PC-3 (cell line): ENCODE measurements around the gene GABBR2. TPM values are rescaled to one million over a fixed set of nuclear protein-coding genes. Genes with fewer than 3 reads are reported as not detected.
A peak's percentile ranks its signal among the peaks of the same experiment; 100 is the strongest.
"Not testable (repeated sequence)": the region's sequence is repeated elsewhere in the genome, so short reads cannot be mapped to it uniquely, and the experiment has no call there.

Source experiments
- ATAC-seq: fragments of 200-7000 bp; cut with Tn5 transposase; 2 replicates; pipeline ENCODE4 v1.9.1; 2020; ENCODE audit warnings: mild to moderate bottlenecking, moderate library complexity
- BruUV-seq: library from RNA; stranded (reverse); fragments of 400-500 nt; replicated peaks from 2 replicates; lab custom pipeline; 2021; lab: Mats Ljungman, UMichigan
- CTCF ChIA-PET: fragments of 300-600 bp; sonication (Branson Sonifier 250); formaldehyde crosslinking; loops from one replicate; lab custom pipeline; 2022; ENCODE audit warnings: antibody characterized with exemption; lab: Charles Lee
- POLR2A ChIA-PET: fragments of 300-600 bp; sonication (Branson Sonifier 250); formaldehyde crosslinking; loops from one replicate; lab custom pipeline; 2022; ENCODE audit warnings: antibody characterized with exemption; ENCODE audit not compliant: unreplicated experiment; lab: Charles Lee
- DNase-seq: peaks from one replicate; pipeline ENCODE4 v3.0.0-alpha.2; 2015
- H2AFZ ChIP-seq: fragments of 300-600 bp; sonication (generic); 2 replicates; pipeline ENCODE4 v1.6.0; 2016; ENCODE audit warnings: antibody characterized with exemption, low read length
- H3F3A ChIP-seq: fragments of 300-600 bp; sonication (generic); one replicate; pipeline ENCODE4 v1.6.0; 2017; ENCODE audit warnings: antibody characterized with exemption, low read length, control low read depth, mild to moderate bottlenecking; ENCODE audit not compliant: unreplicated experiment
- H3K27ac ChIP-seq: fragments of 300-600 bp; sonication (generic); 2 replicates; pipeline ENCODE4 v1.5.1; 2016; ENCODE audit warnings: mild to moderate bottlenecking, low read length
- H3K27me3 ChIP-seq: fragments of 300-600 bp; sonication (generic); 2 replicates; pipeline ENCODE4 v1.6.1; 2016; ENCODE audit warnings: low read length, mixed read lengths
- H3K36me3 ChIP-seq: fragments of 300-600 bp; sonication (generic); 2 replicates; pipeline ENCODE4 v1.6.1; 2016; ENCODE audit warnings: low read depth, mixed run types, low read length, mixed read lengths
- H3K4me1 ChIP-seq: fragments of 300-600 bp; sonication (generic); 2 replicates; pipeline ENCODE4 v1.5.1; 2016; ENCODE audit warnings: low read length; ENCODE audit not compliant: insufficient read depth
- H3K4me2 ChIP-seq: fragments of 300-600 bp; sonication (generic); 2 replicates; pipeline ENCODE4 v1.6.0; 2016; ENCODE audit warnings: low read length
- H3K4me3 ChIP-seq: fragments of 300-600 bp; sonication (generic); 2 replicates; pipeline ENCODE4 v1.5.1; 2016; ENCODE audit warnings: mild to moderate bottlenecking, low read length, mixed read lengths
- H3K79me2 ChIP-seq: fragments of 300-600 bp; sonication (generic); 2 replicates; pipeline ENCODE4 v1.6.1; 2017; ENCODE audit warnings: low read length, mixed read lengths
- H3K9ac ChIP-seq: fragments of 300-600 bp; sonication (generic); 2 replicates; pipeline ENCODE4 v1.6.0; 2016; ENCODE audit warnings: mild to moderate bottlenecking, low read length
- H3K9me2 ChIP-seq: fragments of 300-600 bp; sonication (generic); replicated peaks from 2 replicates; pipeline ENCODE4 v1.6.1; 2016; ENCODE audit warnings: mixed run types, low read length, mixed read lengths
- H3K9me3 ChIP-seq: fragments of 300-600 bp; sonication (generic); 2 replicates; pipeline ENCODE4 v1.6.1; 2016; ENCODE audit warnings: low read length, mixed read lengths
- H4K20me1 ChIP-seq: fragments of 300-600 bp; sonication (generic); 2 replicates; pipeline ENCODE4 v1.6.1; 2016; ENCODE audit warnings: low read length, mixed read lengths
- EZH2 ChIP-seq: fragments of 300-600 bp; sonication (generic); IDR thresholded peaks from one replicate; pipeline ENCODE4 v1.6.1; 2017; ENCODE audit warnings: antibody characterized with exemption, mild to moderate bottlenecking, low read length; ENCODE audit not compliant: unreplicated experiment
- EZH2phosphoT487 ChIP-seq: fragments of 300-600 bp; sonication (generic); IDR thresholded peaks from 2 replicates; pipeline ENCODE4 v1.6.1; 2018; ENCODE audit warnings: mild to moderate bottlenecking, antibody characterized with exemption, low read length, borderline replicate concordance
- intact Hi-C: fragments of 100-400 bp; cut with micrococcal nuclease; formaldehyde crosslinking; loops from 2 replicates; pipeline ENCODE4 v1.9.0; 2023
- total RNA-seq: library from RNA; depleted of rRNA; stranded (reverse); fragments of >200 nt; gene quantifications from 2 replicates; pipeline ENCODE4 v1.2.3, GENCODE V29; 2014
- TF ChIP-seq, protein P1 (sequence below): fragments of 300-600 bp; sonication (generic); conservative IDR thresholded peaks from 2 replicates; pipeline ENCODE4 v1.5.1; 2017; ENCODE audit warnings: antibody characterized with exemption, low read depth, mild to moderate bottlenecking, low read length

Gene GABBR2
- total RNA-seq, 1 experiment from 2014 or later: 0.44 TPM

DNA sequence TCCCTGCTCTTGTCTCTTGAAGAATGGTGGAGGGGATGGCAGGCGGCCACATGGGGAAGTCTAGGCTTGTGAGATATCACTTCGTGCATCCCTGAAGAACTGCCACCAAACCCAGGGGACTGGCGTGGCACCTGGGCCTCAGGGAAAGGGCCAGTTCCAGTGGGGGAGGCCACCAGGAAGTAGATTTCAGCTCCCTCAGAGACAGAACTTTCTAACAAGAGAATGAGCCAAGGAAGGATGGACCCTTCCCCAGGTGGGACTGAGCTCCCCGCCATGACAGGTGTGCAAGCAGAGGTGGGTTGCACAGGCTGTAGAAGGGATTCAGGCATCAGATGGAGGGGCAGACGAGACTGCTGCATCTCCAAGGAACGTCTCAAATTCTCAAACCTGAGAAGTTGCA, 193.9 kb downstream of the GABBR2 start:
- intact Hi-C loops: no loop called here
- ChIA-PET CTCF (no interaction called here), POLR2A (no interaction called here)
- TF ChIP-seq, protein P1, sequence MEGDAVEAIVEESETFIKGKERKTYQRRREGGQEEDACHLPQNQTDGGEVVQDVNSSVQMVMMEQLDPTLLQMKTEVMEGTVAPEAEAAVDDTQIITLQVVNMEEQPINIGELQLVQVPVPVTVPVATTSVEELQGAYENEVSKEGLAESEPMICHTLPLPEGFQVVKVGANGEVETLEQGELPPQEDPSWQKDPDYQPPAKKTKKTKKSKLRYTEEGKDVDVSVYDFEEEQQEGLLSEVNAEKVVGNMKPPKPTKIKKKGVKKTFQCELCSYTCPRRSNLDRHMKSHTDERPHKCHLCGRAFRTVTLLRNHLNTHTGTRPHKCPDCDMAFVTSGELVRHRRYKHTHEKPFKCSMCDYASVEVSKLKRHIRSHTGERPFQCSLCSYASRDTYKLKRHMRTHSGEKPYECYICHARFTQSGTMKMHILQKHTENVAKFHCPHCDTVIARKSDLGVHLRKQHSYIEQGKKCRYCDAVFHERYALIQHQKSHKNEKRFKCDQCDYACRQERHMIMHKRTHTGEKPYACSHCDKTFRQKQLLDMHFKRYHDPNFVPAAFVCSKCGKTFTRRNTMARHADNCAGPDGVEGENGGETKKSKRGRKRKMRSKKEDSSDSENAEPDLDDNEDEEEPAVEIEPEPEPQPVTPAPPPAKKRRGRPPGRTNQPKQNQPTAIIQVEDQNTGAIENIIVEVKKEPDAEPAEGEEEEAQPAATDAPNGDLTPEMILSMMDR: no peak
- no peak for TF ChIP-seq EZH2
- TF ChIP-seq EZH2phosphoT487: no peak
- Histone ChIP-seq H3K27ac (no peak overlapping the region), H3K9ac (no peak overlapping the region), H4K20me1 (no peaks in the 10 kb centered on the region), H3K9me2 (no peaks in the 10 kb centered on the region), H3K4me1 (no peaks in the 10 kb centered on the region), H3K36me3 (no peaks in the 10 kb centered on the region), H3K79me2 (no peaks in the 10 kb centered on the region), H3K27me3 (no peaks in the 10 kb centered on the region), H3K9me3 (no peaks in the 10 kb centered on the region), H2AFZ (no peak overlapping the region), H3K4me2 (no peak overlapping the region), H3K4me3 (no peak overlapping the region), H3F3A (no peaks in the 10 kb centered on the region)
- ATAC-seq: no peak
- no TSS peak for BruUV-seq
- DNase-seq: no peak

DNA sequence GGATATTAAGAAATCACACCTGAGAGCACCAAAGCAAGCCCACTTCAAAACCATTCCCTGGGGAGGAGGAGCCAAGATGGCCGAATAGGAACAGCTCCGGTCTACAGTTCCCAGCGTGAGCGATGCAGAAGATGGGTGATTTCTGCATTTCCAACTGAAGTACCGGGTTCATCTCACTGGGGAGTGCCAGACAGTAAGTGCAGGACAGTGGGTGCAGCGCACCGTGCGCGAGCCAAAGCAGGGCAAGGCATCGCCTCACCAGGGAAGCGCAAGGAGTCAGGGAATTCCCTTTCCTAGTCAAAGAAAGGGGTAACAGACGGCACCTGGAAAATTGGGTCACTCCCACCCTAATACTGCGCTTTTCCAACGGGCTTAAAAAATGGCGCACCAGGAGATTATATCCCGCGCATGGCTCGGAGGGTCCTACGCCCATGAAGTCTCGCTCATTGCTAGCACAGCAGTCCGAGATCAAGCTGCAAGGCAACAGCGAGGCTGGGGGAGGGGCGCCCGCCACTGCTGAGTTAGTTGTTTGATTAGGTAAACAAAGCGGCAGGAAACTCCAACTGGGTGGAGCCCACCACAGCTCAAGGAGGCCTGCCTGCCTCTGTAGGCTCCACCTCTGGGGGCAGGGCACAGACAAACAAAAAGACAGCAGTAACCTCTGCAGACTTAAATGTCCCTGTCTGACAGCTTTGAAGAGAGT, 200.4 kb downstream of the GABBR2 start:
- H2AFZ ChIP-seq, intact Hi-C loops, H3K36me3 ChIP-seq, POLR2A ChIA-PET, H3K27me3 ChIP-seq, BruUV-seq, H4K20me1 ChIP-seq, H3K4me3 ChIP-seq, H3K27ac ChIP-seq, H3K4me1 ChIP-seq, H3F3A ChIP-seq, ATAC-seq, H3K9me2 ChIP-seq, CTCF ChIA-PET, H3K79me2 ChIP-seq, H3K9me3 ChIP-seq, H3K9ac ChIP-seq, H3K4me2 ChIP-seq: not testable (repeated sequence)
- DNase-seq: peak; percentile 38

DNA sequence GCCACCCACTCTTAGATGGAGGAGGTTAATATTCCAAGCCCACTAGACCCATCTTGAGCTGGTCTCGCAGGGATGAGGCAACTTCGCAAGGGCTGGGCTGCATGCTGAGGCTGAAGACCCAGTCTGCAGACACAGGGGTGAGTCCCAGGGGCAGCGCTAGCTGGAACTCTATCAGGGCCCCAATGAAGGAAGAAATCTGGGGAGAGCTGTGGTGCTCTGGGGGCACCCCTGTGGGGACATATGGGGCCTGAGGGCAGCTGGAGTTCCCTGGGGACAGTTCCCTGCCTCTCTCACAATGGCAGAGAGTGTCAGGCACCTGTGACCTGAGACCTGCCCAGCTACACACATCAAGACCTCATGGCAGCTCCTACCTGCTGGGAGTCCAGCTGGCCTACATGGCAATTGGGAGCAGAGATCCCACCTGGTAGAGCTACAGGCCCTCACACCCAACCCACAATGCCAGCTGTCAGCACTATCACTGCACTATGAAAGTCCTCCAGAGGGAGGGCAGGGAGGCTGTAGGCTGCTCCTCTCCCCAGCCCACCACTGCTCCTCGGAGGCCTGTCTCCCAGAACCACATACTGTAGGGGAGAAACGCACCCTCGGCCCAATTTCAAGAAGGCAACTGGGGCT, 202.2 kb downstream of the GABBR2 start:
- POLR2A ChIA-PET: no interaction called here
- no TSS peak for BruUV-seq

More for the DNA sequence above, 202.2 kb downstream of the GABBR2 start:
- no peak overlapping the region for H3K4me2 ChIP-seq
- no peak for TF ChIP-seq EZH2phosphoT487
- no peak for TF ChIP-seq EZH2
- TF ChIP-seq, protein P1: no peak
- ATAC-seq (no peak), DNase-seq (no peak)
- no peaks in the 10 kb centered on the region for H3K36me3 ChIP-seq
- H3K27me3 ChIP-seq: no peaks in the 10 kb centered on the region
- H3K79me2 ChIP-seq: no peaks in the 10 kb centered on the region
- no peak overlapping the region for H3K9ac ChIP-seq
- no peak overlapping the region for H3K4me3 ChIP-seq
- no peaks in the 10 kb centered on the region for H3K9me2 ChIP-seq
- no peaks in the 10 kb centered on the region for H3K4me1 ChIP-seq
- no peaks in the 10 kb centered on the region for H4K20me1 ChIP-seq
- no peak overlapping the region for H3K27ac ChIP-seq
- no peak overlapping the region for H2AFZ ChIP-seq
- H3F3A ChIP-seq: no peaks in the 10 kb centered on the region
- CTCF ChIA-PET: no interaction called here
- no peaks in the 10 kb centered on the region for H3K9me3 ChIP-seq
- intact Hi-C loops: no loop called here
